Dendritic cell treated with granulocyte-macrophage colony-stimulating factor and Interleukin-4, amounts not matched to agents 40 ng/mL and 50 ng/mL, for 4 days (primary cell): ENCODE measurements around the gene CCL7.

Experiments
- H3K27ac Mint-ChIP-seq: one replicate; pipeline ENCODE4 v1.8.0; 2022; ENCODE audit warnings: mild to moderate bottlenecking, mixed read lengths
- H3K27me3 Mint-ChIP-seq: one replicate; pipeline ENCODE4 v1.8.0; 2022; ENCODE audit warnings: mild to moderate bottlenecking, mixed read lengths
- H3K36me3 Mint-ChIP-seq: one replicate; pipeline ENCODE4 v1.8.0; 2022; ENCODE audit warnings: low read depth, mixed read lengths
- H3K4me1 Mint-ChIP-seq: one replicate; pipeline ENCODE4 v1.8.0; 2022; ENCODE audit warnings: low read depth, mixed read lengths
- H3K4me3 Mint-ChIP-seq: one replicate; pipeline ENCODE4 v1.8.0; 2022; ENCODE audit warnings: mild to moderate bottlenecking, moderate library complexity, mixed read lengths
- H3K9me3 Mint-ChIP-seq: one replicate; pipeline ENCODE4 v1.8.0; 2022; ENCODE audit warnings: mixed read lengths
- intact Hi-C: fragments of 100-400 bp; cut with micrococcal nuclease; formaldehyde crosslinking; loops from one replicate; pipeline ENCODE4 v1.15.0; 2022

CCL7 gene

GRCh38 chr17:34236281-34236892, 33.6 kb upstream of the CCL7 start:
- Mint-ChIP-seq H3K4me3 (no peak overlapping the region), H3K27ac (peak overlapping the region; percentile 65), H3K36me3 (no peaks in the 10 kb centered on the region), H3K9me3 (no peaks in the 10 kb centered on the region), H3K27me3 (peaks cover 54% of the 10 kb centered on the region), H3K4me1 (peaks cover 69% of the 10 kb centered on the region)
- intact Hi-C loops = no loop called here

GRCh38 chr17:34237458-34237857, 32.6 kb upstream of the CCL7 start:
- Mint-ChIP-seq H3K27me3 (peaks cover 54% of the 10 kb centered on the region), H3K4me1 (peaks cover 73% of the 10 kb centered on the region), H3K9me3 (no peaks in the 10 kb centered on the region), H3K27ac (no peak overlapping the region), H3K36me3 (no peaks in the 10 kb centered on the region), H3K4me3 (no peak overlapping the region)
- intact Hi-C loops = no loop called here

GRCh38 chr17:34241062-34241461, 29.0 kb upstream of the CCL7 start:
- intact Hi-C loops = no loop called here
- no peaks in the 10 kb centered on the region for H3K9me3 Mint-ChIP-seq
- H3K4me3 Mint-ChIP-seq = no peak overlapping the region
- H3K27me3 Mint-ChIP-seq = peaks cover 31% of the 10 kb centered on the region
- H3K36me3 Mint-ChIP-seq = no peaks in the 10 kb centered on the region
- peaks cover 46% of the 10 kb centered on the region for H3K4me1 Mint-ChIP-seq
- no peak overlapping the region for H3K27ac Mint-ChIP-seq

- peaks cover 23% of the 10 kb centered on the region for H3K27me3 Mint-ChIP-seq
- no peaks in the 10 kb centered on the region for H3K9me3 Mint-ChIP-seq
- H3K36me3 Mint-ChIP-seq = no peaks in the 10 kb centered on the region
- intact Hi-C loops = loop anchor here (2.0 kb wide), 1 partner anchor 42 kb away; no protein-coding TSS in a partner anchor
- H3K4me3 Mint-ChIP-seq = no peak overlapping the region
- H3K27ac Mint-ChIP-seq = peak overlapping the region; percentile 83
- peaks cover 38% of the 10 kb centered on the region for H3K4me1 Mint-ChIP-seq
These were observed 27.2 kb upstream of the CCL7 start for GRCh38 chr17:34242587-34243363.

- peak overlapping the region; percentile 83 for H3K27ac Mint-ChIP-seq
- intact Hi-C loops = loop anchor here (2.0 kb wide), 1 partner anchor 43 kb away; no protein-coding TSS in a partner anchor
- no peak overlapping the region for H3K4me3 Mint-ChIP-seq
- no peaks in the 10 kb centered on the region for H3K36me3 Mint-ChIP-seq
- peaks cover 44% of the 10 kb centered on the region for H3K4me1 Mint-ChIP-seq
- H3K27me3 Mint-ChIP-seq = peaks cover 21% of the 10 kb centered on the region
- no peaks in the 10 kb centered on the region for H3K9me3 Mint-ChIP-seq
These were observed 26.4 kb upstream of the CCL7 start for GRCh38 chr17:34243364-34244320.

GRCh38 chr17:34245351-34245905, 24.6 kb upstream of the CCL7 start:
- Mint-ChIP-seq H3K36me3 (no peaks in the 10 kb centered on the region), H3K4me3 (no peak overlapping the region), H3K9me3 (no peaks in the 10 kb centered on the region), H3K27ac (no peak overlapping the region), H3K4me1 (peaks cover 46% of the 10 kb centered on the region), H3K27me3 (peaks cover 6% of the 10 kb centered on the region)
- intact Hi-C loops = loop anchor here (5.0 kb wide), 1 partner anchor 112 kb away; the partner anchor contains the start of gene CCL13

GRCh38 chr17:34246446-34246845, 23.6 kb upstream of the CCL7 start:
- Mint-ChIP-seq H3K27ac (no peak overlapping the region), H3K9me3 (no peaks in the 10 kb centered on the region), H3K4me1 (peaks cover 52% of the 10 kb centered on the region), H3K36me3 (no peaks in the 10 kb centered on the region), H3K4me3 (peak overlapping the region; percentile 15), H3K27me3 (peaks cover 13% of the 10 kb centered on the region)
- intact Hi-C loops = loop anchor here (5.0 kb wide), 1 partner anchor 111 kb away; the partner anchor contains the start of gene CCL13

GRCh38 chr17:34246881-34247280, 23.1 kb upstream of the CCL7 start:
- Mint-ChIP-seq H3K4me3 (peak overlapping the region; percentile 15), H3K9me3 (no peaks in the 10 kb centered on the region), H3K36me3 (no peaks in the 10 kb centered on the region), H3K27me3 (peaks cover 13% of the 10 kb centered on the region), H3K4me1 (peaks cover 56% of the 10 kb centered on the region), H3K27ac (no peak overlapping the region)
- intact Hi-C loops = loop anchor here (5.0 kb wide), 1 partner anchor 110 kb away; the partner anchor contains the start of gene CCL13

- Mint-ChIP-seq H3K4me1 (peaks cover 61% of the 10 kb centered on the region), H3K27ac (no peak overlapping the region), H3K4me3 (no peak overlapping the region), H3K9me3 (no peaks in the 10 kb centered on the region), H3K27me3 (peaks cover 19% of the 10 kb centered on the region), H3K36me3 (no peaks in the 10 kb centered on the region)
- intact Hi-C loops = loop anchor here (5.0 kb wide), 1 partner anchor 109 kb away; the partner anchor contains the start of gene CCL13
These were observed 21.5 kb upstream of the CCL7 start for GRCh38 chr17:34248511-34249024.

GRCh38 chr17:34249061-34249460, 21.0 kb upstream of the CCL7 start:
- Mint-ChIP-seq H3K27ac (no peak overlapping the region), H3K9me3 (no peaks in the 10 kb centered on the region), H3K4me3 (no peak overlapping the region), H3K4me1 (peaks cover 64% of the 10 kb centered on the region), H3K36me3 (no peaks in the 10 kb centered on the region), H3K27me3 (peaks cover 24% of the 10 kb centered on the region)
- intact Hi-C loops = loop anchor here (5.0 kb wide), 1 partner anchor 108 kb away; the partner anchor contains the start of gene CCL13

GRCh38 chr17:34249478-34249877, 20.5 kb upstream of the CCL7 start:
- no peaks in the 10 kb centered on the region for H3K36me3 Mint-ChIP-seq
- H3K4me1 Mint-ChIP-seq = peaks cover 68% of the 10 kb centered on the region
- no peaks in the 10 kb centered on the region for H3K9me3 Mint-ChIP-seq
- H3K4me3 Mint-ChIP-seq = no peak overlapping the region
- H3K27ac Mint-ChIP-seq = no peak overlapping the region
- intact Hi-C loops = loop anchor here (5.0 kb wide), 1 partner anchor 108 kb away; the partner anchor contains the start of gene CCL13
- peaks cover 28% of the 10 kb centered on the region for H3K27me3 Mint-ChIP-seq

- H3K4me3 Mint-ChIP-seq = no peak overlapping the region
- H3K9me3 Mint-ChIP-seq = no peaks in the 10 kb centered on the region
- intact Hi-C loops = no loop called here
- H3K36me3 Mint-ChIP-seq = no peaks in the 10 kb centered on the region
- no peak overlapping the region for H3K27ac Mint-ChIP-seq
- peaks cover 36% of the 10 kb centered on the region for H3K27me3 Mint-ChIP-seq
- peaks cover 86% of the 10 kb centered on the region for H3K4me1 Mint-ChIP-seq
These were observed 18.8 kb upstream of the CCL7 start for GRCh38 chr17:34251186-34251585.

- H3K27me3 Mint-ChIP-seq = peaks cover 40% of the 10 kb centered on the region
- peak overlapping the region; percentile 77 for H3K27ac Mint-ChIP-seq
- peak overlapping the region; percentile 26 for H3K4me3 Mint-ChIP-seq
- peaks cover 92% of the 10 kb centered on the region for H3K4me1 Mint-ChIP-seq
- no peaks in the 10 kb centered on the region for H3K36me3 Mint-ChIP-seq
- H3K9me3 Mint-ChIP-seq = no peaks in the 10 kb centered on the region
- intact Hi-C loops = no loop called here
These were observed 18.0 kb upstream of the CCL7 start for GRCh38 chr17:34252095-34252443.
